H1 (cell line): ENCODE data around the gene FNDC11. TPM values are rescaled to one million over a fixed set of nuclear protein-coding genes. Genes with fewer than 3 reads are reported as not detected.
A peak's percentile ranks its signal among the peaks of the same experiment; 100 is the strongest.

Experiments used
- CTCF ChIA-PET: fragments of 300-600 bp; sonication (Branson Sonifier 250); formaldehyde crosslinking; loops from one replicate; lab custom pipeline; 2021; ENCODE audit not compliant: partially characterized antibody; lab: Charles Lee
- POLR2A ChIA-PET: fragments of 300-600 bp; sonication (Branson Sonifier 250); formaldehyde crosslinking; loops from one replicate; lab custom pipeline; 2021; ENCODE audit warnings: inconsistent platforms; ENCODE audit not compliant: partially characterized antibody; lab: Charles Lee
- DNase-seq, 2 experiments: peaks; one replicate each; pipeline versions ENCODE4 v3.0.0 to v3.0.0-alpha.2; 2010 to 2022; ENCODE audit warnings: low spot score in 2 of 2, low read depth in 1 of 2, mixed read lengths in 1 of 2
- FAIRE-seq: peaks from 2 replicates; lab custom pipeline; 2011; peaks lifted over from hg19 to GRCh38; lab: Jason Lieb, UNC
- H2AFZ ChIP-seq: 2 replicates; pipeline ENCODE4 v1.8.1; 2012; ENCODE audit warnings: low read length, inconsistent platforms
- H2AK5ac ChIP-seq: 2 replicates; pipeline ENCODE4 v1.6.1; 2013; ENCODE audit warnings: low read depth, low read length
- H2BK120ac ChIP-seq: replicated peaks from 2 replicates; pipeline ENCODE3; 2013; ENCODE audit warnings: low read depth, low read length, inconsistent platforms
- H2BK12ac ChIP-seq: 2 replicates; pipeline ENCODE4 v1.6.1; 2013; ENCODE audit warnings: low read depth, low read length
- H2BK15ac ChIP-seq: 2 replicates; pipeline ENCODE4 v1.6.1; 2013; ENCODE audit warnings: low read length
- H2BK20ac ChIP-seq: 2 replicates; pipeline ENCODE4 v1.6.1; 2013; ENCODE audit warnings: low read length
- H2BK5ac ChIP-seq: 2 replicates; pipeline ENCODE4 v1.6.1; 2013; ENCODE audit warnings: low read depth, low read length
- H3K14ac ChIP-seq: 2 replicates; pipeline ENCODE4 v1.6.1; 2013; ENCODE audit warnings: inconsistent platforms; ENCODE audit not compliant: insufficient read length
- H3K18ac ChIP-seq: 2 replicates; pipeline ENCODE4 v1.6.1; 2013; ENCODE audit warnings: low read length; ENCODE audit errors: extremely low read depth
- H3K23ac ChIP-seq: 2 replicates; pipeline ENCODE4 v1.6.1; 2013; ENCODE audit warnings: inconsistent platforms; ENCODE audit not compliant: insufficient read length
- H3K23me2 ChIP-seq: 2 replicates; pipeline ENCODE4 v1.6.1; 2013; ENCODE audit warnings: low read depth, low read length
- H3K27ac ChIP-seq: 2 replicates; pipeline ENCODE4 v1.6.1; 2011; ENCODE audit warnings: low read depth, low read length, inconsistent platforms
- H3K27me3 ChIP-seq, 4 experiments: replicated peaks in 1 of 4; 1 replicate in 1 of 4; 2 replicates in 3 of 4; pipeline versions ENCODE4 v1.6.1 to v1.8.1; 2011 to 2013; ENCODE audit warnings: low read length in 3 of 4, mild to moderate bottlenecking in 3 of 4, inconsistent platforms in 2 of 4, mixed read lengths in 2 of 4, moderate library complexity in 1 of 4; ENCODE audit not compliant: control insufficient read depth in 3 of 4, insufficient read depth in 3 of 4; ENCODE audit errors: extremely low read depth in 1 of 4
- H3K36me3 ChIP-seq, 4 experiments: 2 replicates each; pipeline versions ENCODE4 v1.6.1 to v1.8.1; 2011 to 2013; ENCODE audit warnings: mild to moderate bottlenecking in 4 of 4, low read length in 3 of 4, moderate library complexity in 2 of 4, control low read depth in 1 of 4, inconsistent platforms in 1 of 4; ENCODE audit not compliant: insufficient read depth in 4 of 4, control insufficient read depth in 2 of 4
- H3K4ac ChIP-seq: replicated peaks from 2 replicates; pipeline ENCODE3; 2013; ENCODE audit warnings: low read length, low read depth, mixed read lengths, inconsistent platforms; ENCODE audit not compliant: insufficient read length
- H3K4me1 ChIP-seq, 4 experiments: replicated peaks in 1 of 4; 1 replicate in 1 of 4; 2 replicates in 3 of 4; pipeline versions ENCODE4 v1.6.1 to v1.8.1; 2011 to 2013; ENCODE audit warnings: low read length in 3 of 4, inconsistent platforms in 2 of 4, mixed read lengths in 1 of 4; ENCODE audit not compliant: insufficient read depth in 4 of 4, control insufficient read depth in 3 of 4
- H3K4me2 ChIP-seq, 2 experiments: 2 replicates each; pipeline versions ENCODE4 v1.6.1 to v1.8.1; 2011 to 2013; ENCODE audit warnings: low read depth in 2 of 2, low read length in 2 of 2, control low read depth in 1 of 2, inconsistent platforms in 1 of 2, mild to moderate bottlenecking in 1 of 2; ENCODE audit not compliant: insufficient read depth in 1 of 2
- H3K4me3 ChIP-seq, 4 experiments: fragments of 200-600, 300-600 bp in 1 of 4; sonication (generic), shearing (Covaris generic), sonication (Bioruptor Twin) in 1 of 4; 2 replicates each; pipeline versions ENCODE4 v1.5.1 to v1.8.1; 2011 to 2016; ENCODE audit warnings: low read length in 4 of 4, low read depth in 3 of 4, control low read depth in 2 of 4, inconsistent platforms in 2 of 4, mild to moderate bottlenecking in 2 of 4, mixed read lengths in 1 of 4, moderate library complexity in 1 of 4; ENCODE audit not compliant: insufficient read depth in 2 of 4; ENCODE audit errors: extremely low read depth in 1 of 4
- H3K56ac ChIP-seq: replicated peaks from 2 replicates; pipeline ENCODE3; 2013; ENCODE audit warnings: low read depth, mild to moderate bottlenecking, mixed read lengths, low read length, inconsistent platforms; ENCODE audit not compliant: insufficient read length
- H3K79me1 ChIP-seq: 2 replicates; pipeline ENCODE4 v1.6.1; 2013; ENCODE audit warnings: low read depth, low read length, control low read depth
- H3K79me2 ChIP-seq, 2 experiments: 2 replicates each; pipeline versions ENCODE4 v1.6.1 to v1.8.1; 2012 to 2013; ENCODE audit warnings: low read length in 2 of 2, mild to moderate bottlenecking in 2 of 2, inconsistent platforms in 1 of 2; ENCODE audit not compliant: insufficient read depth in 2 of 2, control insufficient read depth in 1 of 2
- H3K9ac ChIP-seq, 4 experiments: replicated peaks in 1 of 4; 1 replicate in 1 of 4; 2 replicates in 3 of 4; pipeline versions ENCODE4 v1.6.1 to v1.8.1; 2011 to 2013; ENCODE audit warnings: low read depth in 3 of 4, low read length in 3 of 4, control low read depth in 2 of 4, mild to moderate bottlenecking in 2 of 4, moderate library complexity in 2 of 4, inconsistent platforms in 1 of 4; ENCODE audit errors: extremely low read depth in 1 of 4
- H3K9me3 ChIP-seq, 2 experiments: 2 replicates each; pipeline versions ENCODE4 v1.6.1 to v1.8.1; 2012 to 2013; ENCODE audit warnings: mild to moderate bottlenecking in 2 of 2, moderate library complexity in 2 of 2, control low read depth in 1 of 2, inconsistent platforms in 1 of 2, low read depth in 1 of 2, low read length in 1 of 2, mixed read lengths in 1 of 2; ENCODE audit not compliant: insufficient read depth in 2 of 2
- H4K20me1 ChIP-seq, 2 experiments: replicated peaks in 1 of 2; 2 replicates each; pipeline versions ENCODE3 to v1.8.1; 2011 to 2013; ENCODE audit warnings: inconsistent platforms in 2 of 2, low read length in 2 of 2, mild to moderate bottlenecking in 1 of 2; ENCODE audit not compliant: insufficient read depth in 2 of 2, control insufficient read depth in 1 of 2
- H4K5ac ChIP-seq: 2 replicates; pipeline ENCODE4 v1.6.1; 2013; ENCODE audit warnings: low read length, low read depth, mixed read lengths, inconsistent platforms; ENCODE audit not compliant: insufficient read length
- H4K8ac ChIP-seq: 2 replicates; pipeline ENCODE4 v1.8.0; 2013; ENCODE audit warnings: mild to moderate bottlenecking, moderate library complexity, low read length, inconsistent platforms; ENCODE audit not compliant: insufficient read depth; ENCODE audit errors: extremely low read depth
- H4K91ac ChIP-seq: replicated peaks from 2 replicates; pipeline ENCODE3; 2013; ENCODE audit warnings: low read length, mixed read lengths, inconsistent platforms; ENCODE audit not compliant: insufficient read length
- BRCA1 ChIP-seq: IDR thresholded peaks from 2 replicates; pipeline ENCODE4 v1.6.1; 2012; ENCODE audit warnings: low read depth, low read length, improper control_type of control experiment
- CBX5 ChIP-seq: fragments of 300-800, 300-1000 bp; sonication (generic); IDR thresholded peaks from 2 replicates; pipeline ENCODE4 v1.7.1; 2016; ENCODE audit warnings: antibody characterized with exemption, low read length, low read depth
- CEBPB ChIP-seq: IDR thresholded peaks from 2 replicates; pipeline ENCODE4 v1.6.1; 2012; ENCODE audit warnings: low read depth, low read length
- CREB1 ChIP-seq: IDR thresholded peaks from 2 replicates; pipeline ENCODE4 v1.6.1; 2012; ENCODE audit warnings: inconsistent platforms
- CTBP2 ChIP-seq: IDR thresholded peaks from 2 replicates; pipeline ENCODE4 v1.7.0; 2011; ENCODE audit warnings: borderline replicate concordance, mild to moderate bottlenecking, moderate library complexity, mixed read lengths, low read length; ENCODE audit not compliant: insufficient read depth, insufficient read length
- EP300 ChIP-seq, 2 experiments: IDR thresholded peaks; 1 replicate in 1 of 2; 2 replicates in 1 of 2; pipeline ENCODE4 v1.6.1; 2011 to 2012; ENCODE audit warnings: low read depth in 2 of 2, low read length in 2 of 2, mild to moderate bottlenecking in 2 of 2, borderline replicate concordance in 1 of 2, inconsistent platforms in 1 of 2, moderate library complexity in 1 of 2
- JUND ChIP-seq: IDR thresholded peaks from 2 replicates; pipeline ENCODE4 v1.6.1; 2011; ENCODE audit warnings: mild to moderate bottlenecking, improper control_type of control experiment, low read length
- KDM5A ChIP-seq: fragments of 200-600 bp; IDR thresholded peaks from 2 replicates; pipeline ENCODE4 v1.7.1; 2012; ENCODE audit warnings: mild to moderate bottlenecking, low read length, inconsistent platforms, mixed read lengths
- RNF2 ChIP-seq: fragments of 200-900, 300-1000 bp; sonication (generic); IDR thresholded peaks from 2 replicates; pipeline ENCODE4 v1.7.1; 2016; ENCODE audit warnings: borderline replicate concordance, low read depth, mild to moderate bottlenecking, antibody characterized with exemption, low read length; ENCODE audit not compliant: poor library complexity, severe bottlenecking; ENCODE audit errors: missing control alignments
- SIRT6 ChIP-seq: IDR thresholded peaks from one replicate; pipeline ENCODE4 v1.7.1; 2012; ENCODE audit warnings: low read length, inconsistent platforms
- SUZ12 ChIP-seq: fragments of 200-600 bp; sonication (generic); IDR thresholded peaks from 2 replicates; pipeline ENCODE4 v1.6.1; 2012; ENCODE audit warnings: mild to moderate bottlenecking, inconsistent platforms, low read length, moderate library complexity, mixed read lengths
- WGBS, 2 experiments: shearing (Covaris generic) in 1 of 2; methylation state at CpG; one replicate each; pipeline versions ENCODE4 v1.1.6 to v1.1.7; 2013 to 2015; ENCODE audit warnings: low lambda C conversion rate in 2 of 2, mixed read lengths in 2 of 2, inconsistent platforms in 1 of 2, low coverage in 1 of 2, missing lambda C conversion rate in 1 of 2; ENCODE audit not compliant: insufficient replicate concordance in 2 of 2, insufficient coverage in 1 of 2, insufficient read length in 1 of 2; ENCODE audit errors: extremely low coverage in 1 of 2, missing lambda C conversion rate in 1 of 2; 5-methylcytosine and 5-hydroxymethylcytosine counted together
- polyA plus RNA-seq, 7 experiments: library from polyadenylated mRNA; depleted of rRNA in 3 of 7; stranded (reverse) in 5 of 7; unstranded in 2 of 7; fragments of >200 nt in 5 of 7; fragments of 200-250 nt in 2 of 7; gene quantifications; 1 replicate in 5 of 7; 2 replicates in 1 of 7; 4 replicates in 1 of 7; pipeline versions ENCODE4 v1.2.1 to v1.2.3, GENCODE V29; 2011 to 2013; ENCODE audit warnings: missing spikeins in 2 of 7, mixed read lengths in 2 of 7
- total RNA-seq: library from RNA; stranded (reverse); fragmentation: NEBNext Ultra II Directional; extraction: Animal tissue kit (Norgen Biotek cat#: 25700); gene quantifications from 2 replicates; pipeline ENCODE4 v1.2.1, GENCODE V29; 2021
- TF ChIP-seq, protein P1 (sequence below): IDR thresholded peaks from 2 replicates; pipeline ENCODE4 v1.6.1; 2011; ENCODE audit warnings: low read depth, mild to moderate bottlenecking, low read length; ENCODE audit not compliant: insufficient read depth

Gene FNDC11
- total and polyA plus RNA-seq, 2 of the 8 experiments (the other 6 are each of a cell fraction or from before 2014, with no cell fraction given) = 2.6 to 8.8 TPM

DNA sequence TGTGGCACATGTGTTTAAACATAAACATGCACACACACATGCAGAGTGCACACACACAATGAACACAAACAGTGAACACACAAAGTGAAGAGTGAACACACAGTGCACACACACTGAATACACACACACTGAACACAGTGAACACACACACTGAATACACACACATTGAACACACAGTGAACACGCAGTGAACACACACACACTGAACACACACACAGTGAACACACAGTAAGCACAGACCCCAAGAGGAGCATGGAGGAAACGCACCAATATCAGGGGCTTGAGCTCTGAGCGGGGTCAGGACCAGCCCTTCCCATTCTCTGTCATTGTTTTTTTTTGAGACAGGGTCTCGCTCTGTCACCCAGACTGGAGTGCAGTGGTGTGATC, 37.2 kb downstream of the FNDC11 start:
- Histone ChIP-seq H4K20me1 (peaks cover 0 to 12% of the 10 kb centered on the region in 2 experiments), H3K27me3 (no peaks in the 10 kb centered on the region), H3K27ac (no peak overlapping the region), H2BK20ac (no peak overlapping the region), H3K9ac (no peak overlapping the region; a peak in 1 of 7 replicates), H2AFZ (no peak overlapping the region), H3K4me3 (no peak overlapping the region), H2BK5ac (peak overlapping the region; percentile 24; the same call in 1 of the 2 replicates), H2BK15ac (no peak overlapping the region; the same call in 1 of the 2 replicates), H3K4me2 (no peak overlapping the region), H3K79me2 (no peaks in the 10 kb centered on the region), H3K4ac (no peak overlapping the region), H3K23me2 (no peaks in the 10 kb centered on the region), H3K56ac (no peak overlapping the region), H2BK12ac (no peak overlapping the region), H3K4me1 (no peaks in the 10 kb centered on the region)
- 96% methylated on average over 4 of the region's 4 CpGs; no CpG with 5 or more reads in 1 of the 2 experiments for WGBS, 2 experiments
- ChIA-PET CTCF (interaction anchor here (0.9 to 1.6 kb wide), 4 partner anchors 10 to 55 kb away, joined by 3 to 4 read pairs (median 3); no protein-coding TSS in a partner anchor), POLR2A (no interaction called here)
- TF ChIP-seq KDM5A (no peak), SIRT6 (no peak), SUZ12 (no peak), RNF2 (no peak), CTBP2 (no peak), CEBPB (no peak), CREB1 (no peak), JUND (no peak), EP300 (IDR thresholded peaks at IDR 0.05; ENCODE audit: borderline replicate concordance in 1 of 2, low read depth in 2 of 2, low read length in 2 of 2) (no peak), BRCA1 (no peak), CBX5 (no peak)
- TF ChIP-seq, protein P1, sequence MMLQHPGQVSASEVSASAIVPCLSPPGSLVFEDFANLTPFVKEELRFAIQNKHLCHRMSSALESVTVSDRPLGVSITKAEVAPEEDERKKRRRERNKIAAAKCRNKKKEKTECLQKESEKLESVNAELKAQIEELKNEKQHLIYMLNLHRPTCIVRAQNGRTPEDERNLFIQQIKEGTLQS = no peak
- TF ChIP-seq, all 59 proteins: peak for 0
- Histone ChIP-seq H3K9me3 (no peaks in the 10 kb centered on the region), H3K14ac (no peak overlapping the region), H3K79me1 (no peaks in the 10 kb centered on the region), H3K36me3 (peaks cover 0 to 18% (median 12%) of the 10 kb centered on the region in 4 experiments; a peak in 7 of 8 replicates), H4K91ac (no peak overlapping the region), H3K23ac (no peak overlapping the region), H4K8ac (no peak overlapping the region), H2AK5ac (no peak overlapping the region; the same call in 1 of the 2 replicates), H3K18ac (no peak overlapping the region), H4K5ac (no peak overlapping the region), H2BK120ac (no peak overlapping the region)
- DNase-seq = no peak
- FAIRE-seq = no peak
